Right lung (tissue), 5 donors: Measurements from ENCODE around the gene PER1. TPM values are rescaled to one million over a fixed set of nuclear protein-coding genes. Genes with fewer than 3 reads are reported as not detected.
"Not testable (repeated sequence)": the region's sequence is repeated elsewhere in the genome, so short reads cannot be mapped to it uniquely, and the experiment has no call there.

Source experiments
- DNase-seq, 2 donors: peaks; one replicate each; pipeline ENCODE4 v3.0.0-alpha.2; 2013
- polyA plus RNA-seq, 5 donors: library from polyadenylated mRNA; unstranded; fragments of 120-200 nt; gene quantifications; one replicate each; pipeline versions ENCODE4 v1.2.1 to v1.2.3, GENCODE V29; 2013; ENCODE audit warnings: inconsistent platforms in 1 of 5, low replicate concordance in 1 of 5; ENCODE audit not compliant: insufficient read length in 5 of 5, insufficient read depth in 1 of 5

PER1 gene
- polyA plus RNA-seq, 5 donors, result 23.0 to 61.4 (median 37.7) TPM

GRCh38 chr17:8122924-8123694, 29.1 kb downstream of the PER1 start:
- peak in 1 of 2 donors; percentile 15 for DNase-seq

GRCh38 chr17:8122422-8122923, 29.7 kb downstream of the PER1 start:
- no peak for DNase-seq

DNA sequence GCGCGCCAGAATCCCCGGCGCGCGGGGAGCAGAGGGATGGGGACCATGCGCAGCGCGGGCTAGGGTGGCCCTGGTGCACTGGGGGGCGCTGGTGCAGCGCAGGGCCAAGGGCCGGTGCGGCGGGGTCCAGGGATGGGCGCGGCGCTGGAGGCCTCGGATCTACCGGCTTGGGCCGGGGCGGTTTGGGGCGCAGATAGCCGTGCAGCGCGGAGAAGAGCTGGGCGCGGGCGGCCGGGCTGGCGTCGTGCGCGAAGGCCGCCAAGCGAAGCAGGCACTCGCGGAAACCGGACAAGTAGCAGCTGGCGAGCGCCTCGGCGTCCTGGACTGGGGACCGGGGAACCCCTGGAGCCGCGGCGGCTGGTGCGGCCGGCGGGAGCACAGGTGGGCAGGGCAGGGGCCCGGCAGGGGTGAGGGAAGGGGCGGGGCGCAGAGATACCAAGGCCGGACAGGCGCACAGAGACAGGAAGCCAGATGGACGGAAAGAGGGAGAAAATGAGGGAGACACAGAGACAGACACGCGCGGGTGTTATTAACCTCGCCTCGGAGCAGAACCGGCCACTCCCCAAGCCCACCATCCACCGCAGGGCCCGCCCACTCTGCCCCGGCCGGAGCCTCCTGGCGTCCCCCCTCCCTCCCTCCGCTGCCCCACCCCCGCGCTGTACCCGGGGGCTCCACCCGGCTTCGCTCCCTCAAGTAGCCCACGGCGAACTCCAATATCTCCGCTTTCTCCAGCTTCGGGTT, 30.4 kb downstream of the PER1 start:
- DNase-seq, result peak in 1 of 2 donors; percentile 56

- no peak for DNase-seq
Measured at GRCh38 chr17:8121407-8121680, 30.9 kb downstream of the PER1 start.

DNA sequence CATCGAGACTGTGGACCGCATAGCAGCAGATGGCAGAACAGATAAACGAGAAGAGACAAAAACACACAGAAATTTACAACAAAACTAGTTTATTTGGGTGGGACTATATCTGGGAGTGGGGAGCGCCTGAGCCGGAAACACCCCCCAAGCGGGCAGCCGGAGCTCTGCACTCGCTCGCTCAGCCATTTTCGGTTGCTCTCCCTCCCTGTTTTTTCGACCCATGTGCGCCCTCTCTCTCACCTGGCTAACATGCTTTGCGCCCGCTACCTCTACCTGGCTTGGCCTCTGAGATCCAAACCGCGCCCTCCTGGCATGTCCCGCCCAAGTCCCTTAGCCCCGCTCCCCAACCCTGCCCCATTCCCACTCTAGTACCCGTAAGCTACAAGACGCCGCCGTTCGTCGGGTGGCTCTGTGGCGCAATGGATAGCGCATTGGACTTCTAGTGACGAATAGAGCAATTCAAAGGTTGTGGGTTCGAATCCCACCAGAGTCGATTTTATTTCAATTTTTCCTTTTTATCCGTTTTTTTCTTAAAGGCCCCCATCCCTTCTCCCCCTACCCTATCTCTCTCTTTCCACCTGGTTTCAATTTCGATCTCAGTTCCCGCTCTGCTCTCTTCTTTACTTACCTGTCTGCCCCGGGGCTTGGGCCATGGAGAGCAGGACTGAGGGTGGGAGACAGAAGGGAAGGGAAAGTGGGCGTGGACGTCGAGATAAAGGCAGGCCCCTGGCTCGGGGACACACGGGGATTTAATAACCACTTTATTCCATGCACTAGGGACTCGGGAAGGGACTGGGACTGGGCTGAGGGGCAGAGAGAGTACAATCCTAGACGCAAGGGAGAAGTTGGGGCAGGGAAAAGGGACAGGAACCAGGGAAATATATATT, 31.4 kb downstream of the PER1 start:
- DNase-seq, result peak in 1 of 2 donors; percentile 39

DNA sequence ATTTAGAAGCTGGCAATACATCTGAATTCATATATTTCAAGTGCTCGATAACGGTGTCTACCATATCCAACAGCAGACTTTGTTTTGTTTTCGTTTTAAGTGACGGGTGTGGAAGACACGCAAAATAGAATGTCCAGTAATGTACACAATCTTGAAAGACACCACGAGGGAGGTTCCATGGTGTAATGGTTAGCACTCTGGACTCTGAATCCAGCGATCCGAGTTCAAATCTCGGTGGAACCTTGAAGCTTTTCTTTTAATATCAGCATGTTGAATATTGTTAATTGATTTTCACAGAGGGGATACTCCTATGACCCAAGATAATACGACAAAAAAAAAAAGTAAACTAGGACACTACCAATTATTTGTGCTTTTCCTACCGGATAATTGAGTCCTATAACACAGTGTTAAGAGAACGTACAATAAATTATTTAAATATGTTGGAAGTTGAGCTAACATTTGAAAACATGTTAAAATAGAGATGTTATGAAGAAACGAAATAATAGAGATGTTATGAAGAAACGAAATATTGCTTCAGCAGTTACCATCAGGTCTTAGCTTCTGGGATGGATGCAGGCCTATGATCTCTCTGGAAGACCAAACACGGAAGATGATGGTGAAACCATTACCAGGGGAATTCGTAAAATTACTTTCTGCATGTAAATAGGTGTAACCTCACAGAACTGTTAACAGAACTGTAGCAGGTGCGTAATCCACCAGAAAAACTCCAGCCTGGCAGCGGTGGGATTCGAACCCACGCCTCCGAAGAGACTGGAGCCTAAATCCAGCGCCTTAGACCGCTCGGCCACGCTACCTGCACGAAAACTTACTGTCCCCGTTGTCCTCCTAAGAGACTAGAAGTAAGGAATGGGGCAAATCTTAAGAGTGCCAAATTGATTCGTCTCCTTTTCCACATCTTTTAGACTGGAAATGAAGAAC, 32.4 kb downstream of the PER1 start:
- DNase-seq, result peak; percentile 85 to 93

- peak; percentile 79 to 91 for DNase-seq
Measured at GRCh38 chr17:8118769-8119580, 33.2 kb downstream of the PER1 start.

- DNase-seq, result no peak
Measured at GRCh38 chr17:8117980-8118768, 34.0 kb downstream of the PER1 start, which contains the start of gene ALOXE3. Gene ALOXE3, minus strand, starts transcription at chr17:8118514. Its CDS starts 524 bp downstream, at chr17:8117990.

- no peak for DNase-seq
Measured at GRCh38 chr17:8117367-8117979, 34.7 kb downstream of the PER1 start.

- DNase-seq, result no peak
Measured at GRCh38 chr17:8116776-8117175, 35.4 kb downstream of the PER1 start.

- DNase-seq, result no peak
Measured at GRCh38 chr17:8110907-8111306, 41.3 kb downstream of the PER1 start.

DNA sequence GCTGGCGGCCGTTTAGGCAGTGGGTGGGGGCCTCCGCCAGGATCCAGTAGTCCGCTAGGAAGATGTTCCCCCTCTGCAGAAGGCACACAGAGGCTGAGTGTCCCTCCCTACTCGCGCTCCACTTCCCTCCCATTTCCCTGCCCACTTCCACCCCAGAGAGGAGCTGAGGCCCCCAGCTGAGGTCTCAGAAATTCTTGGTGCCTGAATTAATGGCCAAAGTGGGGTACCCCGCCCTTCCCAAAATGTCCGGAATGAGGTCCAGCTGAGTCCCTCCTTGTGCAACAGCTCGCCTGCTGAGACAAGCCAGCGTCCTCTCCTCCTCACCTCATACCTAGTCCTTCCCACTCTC, 41.8 kb downstream of the PER1 start:
- no peak for DNase-seq

DNA sequence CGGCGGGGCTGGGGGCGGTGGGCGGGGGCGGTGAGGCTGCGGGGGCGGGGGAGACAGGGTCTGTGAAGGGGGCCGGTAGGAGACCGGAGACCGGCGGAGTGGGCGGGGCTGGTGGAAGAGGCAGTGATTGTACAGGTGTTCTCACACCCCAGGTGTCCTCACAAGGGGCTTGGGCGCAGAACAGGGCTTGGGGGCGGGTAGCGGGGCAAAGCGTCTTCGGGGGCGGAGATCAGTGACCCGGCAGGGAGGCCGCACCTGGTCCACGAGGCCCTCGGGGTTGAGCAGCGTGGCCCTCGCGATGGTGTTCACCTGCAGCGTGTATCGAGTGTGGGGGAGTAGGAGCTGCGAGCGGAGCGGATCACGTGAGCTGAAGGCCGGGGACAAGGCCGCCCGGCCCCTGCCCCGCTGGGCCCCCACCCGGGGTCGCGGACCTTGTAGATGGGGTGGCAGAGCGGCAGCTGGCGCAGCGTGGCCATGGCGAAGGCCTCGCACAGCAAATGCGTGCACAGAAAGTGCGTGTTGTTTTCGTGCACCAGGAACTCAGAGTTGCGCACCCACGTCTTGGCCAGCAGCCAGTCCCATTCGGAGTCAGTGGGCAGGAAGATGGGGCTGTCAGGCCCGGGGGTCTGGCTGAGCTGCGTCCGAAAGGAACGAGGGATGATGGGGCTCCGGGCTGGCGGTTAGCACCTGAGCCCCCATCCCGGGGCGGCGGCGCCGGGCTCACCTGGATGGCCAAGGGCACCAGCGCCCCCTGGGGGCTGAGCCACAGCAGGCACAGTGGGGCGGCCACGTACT, 42.3 kb downstream of the PER1 start:
- DNase-seq, result peak; percentile 20 to 31

- no peak for DNase-seq
Measured at GRCh38 chr17:8108972-8109660, 43.1 kb downstream of the PER1 start.

DNA sequence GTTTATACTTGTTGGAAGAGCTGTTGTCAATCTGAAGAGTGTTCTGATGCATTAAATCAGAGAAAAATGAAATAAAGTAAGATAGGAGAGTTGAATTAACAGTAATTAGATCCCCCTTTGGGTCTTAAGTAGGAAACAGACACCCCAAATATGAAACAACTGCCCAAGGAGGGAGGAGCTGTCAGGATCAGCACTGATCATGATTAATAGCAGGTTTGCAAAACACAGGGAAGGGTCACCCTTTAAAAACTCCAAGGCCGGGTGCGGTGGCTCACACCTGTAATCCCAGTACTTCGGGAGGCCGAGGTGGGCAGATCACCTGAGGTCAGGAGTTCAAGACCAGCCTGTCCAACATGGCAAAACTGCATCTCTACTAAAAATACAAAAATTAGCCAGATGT, 45.2 kb downstream of the PER1 start:
- DNase-seq, result not testable (repeated sequence)

DNA sequence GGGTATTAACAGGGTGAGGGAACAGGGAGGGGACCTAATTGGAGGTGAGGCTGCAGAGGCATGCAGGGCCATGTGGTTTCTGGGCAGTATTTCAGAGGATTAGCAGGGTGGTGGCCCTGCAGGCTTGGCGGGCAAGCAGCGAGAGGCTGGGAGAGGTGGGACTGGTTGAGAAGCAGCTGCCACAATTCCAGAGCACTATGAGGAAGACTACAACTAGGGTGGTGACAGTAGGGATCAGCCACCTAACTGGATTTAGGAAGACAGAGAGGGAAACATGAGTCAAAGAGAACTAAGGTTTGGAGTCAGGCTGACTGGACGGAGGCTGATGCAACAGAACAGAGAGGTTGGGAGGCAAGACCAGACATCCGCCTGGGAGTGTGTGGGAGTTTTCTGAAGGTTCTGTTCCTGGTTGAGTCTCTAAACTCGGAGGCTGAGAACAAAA, 46.2 kb downstream of the PER1 start:
- DNase-seq, result no peak

- no peak for DNase-seq
Measured at GRCh38 chr17:8104911-8105310, 47.3 kb downstream of the PER1 start.
